Central memory CD8-positive, alpha-beta T cell (primary cell): Measurements from ENCODE around the gene PROCR.
"Not testable (repeated sequence)": the region's sequence is repeated elsewhere in the genome, so short reads cannot be mapped to it uniquely, and the experiment has no call there.

Experiments used
- ATAC-seq: fragments of 150-1000 bp; cut with Tn5 transposase; replicated peaks from 2 replicates; pipeline ENCODE4 v1.10.0; 2022; ENCODE audit warnings: mild to moderate bottlenecking, moderate FRiP score, moderate number of reproducible peaks; ENCODE audit not compliant: poor library complexity, severe bottlenecking; ENCODE audit errors: extremely low read depth
- DNase-seq, 2 donors: peaks; one replicate each; pipeline ENCODE4 v3.0.0; 2021; ENCODE audit warnings: low spot score in 2 of 2
- H3K27ac Mint-ChIP-seq: one replicate; pipeline ENCODE4 v1.8.0; 2022; ENCODE audit warnings: low read depth, mild to moderate bottlenecking, moderate library complexity, mixed read lengths
- H3K27me3 Mint-ChIP-seq: one replicate; pipeline ENCODE4 v1.8.0; 2022; ENCODE audit warnings: mixed read lengths
- H3K36me3 Mint-ChIP-seq: one replicate; pipeline ENCODE4 v1.8.0; 2022; ENCODE audit warnings: mild to moderate bottlenecking, moderate library complexity, mixed read lengths; ENCODE audit not compliant: insufficient read depth
- H3K4me1 Mint-ChIP-seq: one replicate; pipeline ENCODE4 v1.8.0; 2022; ENCODE audit warnings: mixed read lengths
- H3K4me3 Mint-ChIP-seq: one replicate; pipeline ENCODE4 v1.8.0; 2022; ENCODE audit warnings: mild to moderate bottlenecking, moderate library complexity, mixed read lengths
- H3K9me3 Mint-ChIP-seq: one replicate; pipeline ENCODE4 v1.8.0; 2022; ENCODE audit warnings: mixed read lengths

PROCR gene

DNA sequence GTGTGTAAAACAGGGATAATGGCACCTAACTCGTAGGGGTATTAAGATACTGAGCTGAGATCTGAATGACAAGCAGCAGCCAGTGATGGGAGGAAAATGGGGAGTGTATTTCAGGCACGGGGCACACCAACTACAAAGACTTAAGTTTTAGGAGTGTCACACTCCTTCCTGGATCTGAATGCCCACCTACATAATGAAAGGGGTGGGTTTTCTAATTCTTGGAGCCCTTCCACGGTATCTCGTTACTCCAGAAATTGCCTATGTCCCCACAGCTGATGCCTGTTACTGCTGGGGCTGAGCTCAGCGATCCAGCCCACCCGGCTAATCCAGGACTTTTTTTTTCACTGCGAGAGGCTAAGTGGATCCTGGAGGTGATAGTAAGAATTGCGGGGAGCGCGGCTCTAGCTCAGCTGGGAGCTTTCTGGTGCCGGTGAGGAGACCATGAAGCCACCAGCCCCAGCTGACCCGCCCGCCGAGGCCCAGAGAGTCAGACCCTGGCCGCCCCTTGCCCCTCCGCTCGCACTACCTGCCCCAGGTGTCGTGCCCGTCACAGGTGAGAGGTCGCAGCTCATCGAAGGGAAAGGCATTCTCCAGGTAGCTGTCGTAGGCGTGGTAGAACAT lies 25.5 kb upstream of the PROCR start:
- no peak for ATAC-seq
- Mint-ChIP-seq H3K4me3 (peak overlapping the region; percentile 95), H3K36me3 (peaks cover 26% of the 10 kb centered on the region)

DNA sequence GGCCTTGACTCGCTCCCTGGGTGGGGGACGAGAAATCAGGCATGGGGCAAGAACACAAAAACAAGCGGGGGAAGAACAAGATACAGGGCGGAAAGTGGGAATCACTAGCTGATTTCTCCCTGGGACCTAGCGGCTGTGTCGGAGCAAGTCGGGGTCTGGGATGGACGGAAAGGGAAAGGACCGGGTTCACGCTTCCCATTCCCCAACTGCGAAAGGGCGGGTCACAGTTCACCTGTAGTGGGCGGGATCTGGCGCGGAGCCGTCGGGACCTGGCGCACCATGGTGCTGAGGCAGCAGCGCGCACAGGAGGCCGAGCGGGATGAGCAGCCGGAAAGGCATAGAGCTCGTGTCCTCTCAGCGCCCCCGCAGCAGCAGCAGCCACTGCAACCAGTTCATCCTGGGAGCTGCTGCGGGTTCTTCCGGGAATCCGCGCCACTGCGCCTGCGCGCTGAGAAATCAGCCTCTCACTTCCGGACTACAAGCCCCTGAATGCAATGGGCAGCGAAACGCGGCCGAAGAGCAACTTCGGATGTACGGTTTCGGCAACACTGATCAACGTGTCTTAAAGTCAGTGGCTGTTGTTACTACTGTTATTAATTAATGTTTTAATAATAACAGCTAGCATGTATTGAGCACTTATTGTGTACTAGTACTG lies 24.8 kb upstream of the PROCR start, which contains the start of gene EDEM2:
Gene EDEM2 (minus strand): TSS at position 417 of the 655 bp plus-strand sequence. CDS start 78 bp downstream, at position 339.
- Mint-ChIP-seq H3K9me3 (no peaks in the 10 kb centered on the region), H3K27me3 (no peaks in the 10 kb centered on the region), H3K27ac (peak within 1 kb of the TSS; percentile 94), H3K4me1 (peaks cover 31% of the 10 kb centered on the region), H3K4me3 (peak within 1 kb of the TSS; percentile 95), H3K36me3 (peaks cover 21% of the 10 kb centered on the region)
- ATAC-seq (peak; percentile 90), DNase-seq (peak; percentile 85 to 86)

More for the DNA sequence above, 25.5 kb upstream of the PROCR start:
- DNase-seq, result no peak
- H3K27ac Mint-ChIP-seq, result peak overlapping the region; percentile 94
- H3K27me3 Mint-ChIP-seq, result no peaks in the 10 kb centered on the region
- no peaks in the 10 kb centered on the region for H3K9me3 Mint-ChIP-seq
- peaks cover 31% of the 10 kb centered on the region for H3K4me1 Mint-ChIP-seq

DNA sequence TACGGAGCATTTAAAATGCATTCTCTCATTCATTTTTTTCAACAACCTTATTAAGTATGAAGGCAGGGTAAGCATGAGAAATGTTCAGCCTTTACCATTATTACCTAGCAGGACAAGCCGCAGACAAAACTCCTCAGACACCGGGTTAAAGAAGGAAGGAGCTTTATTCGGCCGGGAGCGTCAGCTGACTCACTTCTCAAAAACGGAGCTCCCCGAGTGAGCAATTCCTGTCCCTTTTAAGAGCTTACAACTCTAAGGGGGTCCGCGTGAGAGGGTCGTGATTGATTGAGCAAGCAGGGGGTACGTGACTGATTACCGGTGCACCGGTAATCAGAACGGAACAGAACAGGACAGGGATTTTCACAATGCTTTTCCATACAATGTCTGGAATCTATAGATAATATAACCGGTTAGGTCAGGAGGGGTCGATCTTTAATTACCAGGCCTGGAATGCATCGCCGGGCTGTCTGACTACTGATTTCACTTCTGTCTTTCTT lies 24.2 kb upstream of the PROCR start:
- H3K27me3 Mint-ChIP-seq, DNase-seq, H3K9me3 Mint-ChIP-seq: not testable (repeated sequence)

DNA sequence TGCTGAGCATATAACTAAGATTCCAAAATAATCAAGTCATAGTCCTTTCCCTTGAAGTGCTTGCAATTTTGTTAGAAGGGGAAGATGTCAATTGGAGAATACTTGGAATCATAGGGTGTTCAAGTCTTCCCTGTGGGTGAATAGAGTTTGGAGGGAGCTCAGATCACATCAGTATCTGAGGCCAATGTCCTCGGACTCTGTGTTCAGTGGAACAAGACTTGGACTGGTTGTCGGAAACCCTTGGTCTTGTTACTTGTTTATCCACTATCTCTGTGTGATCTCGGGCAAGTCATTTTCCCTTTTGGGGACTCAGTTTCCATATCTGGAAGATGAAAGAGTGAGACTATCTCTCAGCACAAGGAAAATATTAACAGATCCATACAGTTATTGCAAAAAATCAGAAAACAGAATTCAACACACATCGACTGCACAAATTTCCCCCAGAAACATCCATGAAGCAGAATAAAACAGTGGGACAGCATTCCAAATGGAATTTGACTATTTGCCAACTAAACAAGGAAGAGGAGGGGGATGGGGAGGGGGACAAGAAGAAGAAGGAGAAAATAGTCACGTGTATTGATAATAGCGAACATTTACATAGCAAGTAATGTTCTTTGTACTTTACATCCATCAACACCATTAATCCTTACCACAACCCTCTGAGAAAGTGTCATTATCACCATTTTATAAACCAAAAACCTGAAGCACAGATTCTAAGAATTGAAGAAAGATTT lies 20.9 kb upstream of the PROCR start:
- H3K27me3 Mint-ChIP-seq, result no peaks in the 10 kb centered on the region
- H3K36me3 Mint-ChIP-seq, result peaks cover 7% of the 10 kb centered on the region
- H3K9me3 Mint-ChIP-seq, result no peaks in the 10 kb centered on the region
- ATAC-seq, result no peak
- H3K4me3 Mint-ChIP-seq, result no peak overlapping the region
- H3K4me1 Mint-ChIP-seq, result peaks cover 19% of the 10 kb centered on the region
- no peak for DNase-seq
- no peak overlapping the region for H3K27ac Mint-ChIP-seq

More for the DNA sequence above, 24.2 kb upstream of the PROCR start:
- H3K27ac Mint-ChIP-seq, result peak overlapping the region; percentile 94
- peaks cover 17% of the 10 kb centered on the region for H3K36me3 Mint-ChIP-seq
- ATAC-seq, result peak; percentile 21
- H3K4me3 Mint-ChIP-seq, result peak overlapping the region; percentile 95
- peaks cover 31% of the 10 kb centered on the region for H3K4me1 Mint-ChIP-seq

DNA sequence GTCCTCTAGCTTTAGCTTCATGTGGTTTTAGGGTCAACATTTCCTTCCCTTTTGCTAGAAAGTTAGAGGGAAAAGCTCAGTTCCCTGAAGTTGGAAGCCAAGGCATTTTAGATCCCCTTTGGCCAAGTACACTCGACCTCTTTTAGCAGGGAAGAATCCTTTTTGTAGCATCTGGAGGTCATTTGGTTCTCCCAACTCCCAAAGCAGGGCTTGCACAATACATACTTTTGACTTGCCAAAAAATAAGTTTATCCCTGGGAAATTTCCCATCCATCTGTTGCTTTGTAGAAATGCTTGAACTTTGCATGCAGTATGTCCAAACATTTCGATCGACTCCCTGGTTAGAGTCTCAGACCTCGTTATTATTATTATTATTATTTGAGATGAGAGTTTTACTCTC lies 20.1 kb upstream of the PROCR start:
- H3K4me3 Mint-ChIP-seq, result no peak overlapping the region
- H3K9me3 Mint-ChIP-seq, result no peaks in the 10 kb centered on the region
- ATAC-seq (no peak), DNase-seq (no peak)
- no peak overlapping the region for H3K27ac Mint-ChIP-seq
- peaks cover 6% of the 10 kb centered on the region for H3K36me3 Mint-ChIP-seq
- H3K27me3 Mint-ChIP-seq, result no peaks in the 10 kb centered on the region
- H3K4me1 Mint-ChIP-seq, result peaks cover 12% of the 10 kb centered on the region

DNA sequence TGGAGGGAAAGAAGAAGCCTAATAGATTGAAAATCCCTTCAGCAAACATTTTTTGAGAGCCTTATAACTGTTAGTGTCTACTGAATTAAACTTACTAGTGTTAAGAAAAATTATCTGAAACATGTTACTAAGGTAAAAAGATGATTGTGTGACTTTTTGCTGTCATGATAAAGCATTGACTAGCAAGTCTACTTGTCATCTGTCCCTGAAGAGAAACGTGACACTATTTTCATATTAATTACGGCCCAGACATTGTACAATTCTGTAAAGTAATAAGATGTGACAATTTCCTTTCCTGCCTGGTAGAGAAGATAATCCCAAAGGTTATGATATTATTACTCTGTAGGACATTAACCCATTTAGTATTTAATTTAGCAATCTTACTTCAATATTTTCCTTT lies 15.9 kb upstream of the PROCR start:
- Mint-ChIP-seq H3K27me3 (no peaks in the 10 kb centered on the region), H3K4me1 (no peaks in the 10 kb centered on the region), H3K27ac (no peak overlapping the region), H3K36me3 (no peaks in the 10 kb centered on the region), H3K4me3 (no peak overlapping the region), H3K9me3 (no peaks in the 10 kb centered on the region)
- ATAC-seq (no peak), DNase-seq (no peak)

DNA sequence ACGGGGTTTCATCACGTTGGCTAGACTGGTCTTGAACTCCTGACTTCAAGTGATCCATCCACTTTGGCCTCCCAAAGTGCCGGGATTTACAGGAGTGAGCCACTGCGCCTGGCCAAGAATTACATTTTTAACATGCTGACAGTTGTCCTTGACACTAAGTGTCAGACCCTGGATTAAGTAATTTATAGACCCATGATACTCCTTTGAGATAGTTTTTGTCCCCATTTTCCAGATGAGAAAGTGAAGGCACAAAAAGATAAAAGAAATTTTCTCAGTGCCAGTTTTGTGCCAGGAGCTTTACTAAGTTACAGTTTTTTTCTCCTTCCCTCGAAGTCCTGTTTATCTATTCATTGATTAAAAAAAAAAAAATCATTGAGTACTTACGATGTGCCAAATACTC lies 14.9 kb upstream of the PROCR start:
- DNase-seq (no peak), ATAC-seq (no peak)
- no peak overlapping the region for H3K4me3 Mint-ChIP-seq
- peaks cover 8% of the 10 kb centered on the region for H3K4me1 Mint-ChIP-seq
- H3K36me3 Mint-ChIP-seq, result no peaks in the 10 kb centered on the region
- no peaks in the 10 kb centered on the region for H3K9me3 Mint-ChIP-seq
- H3K27ac Mint-ChIP-seq, result no peak overlapping the region
- H3K27me3 Mint-ChIP-seq, result no peaks in the 10 kb centered on the region

DNA sequence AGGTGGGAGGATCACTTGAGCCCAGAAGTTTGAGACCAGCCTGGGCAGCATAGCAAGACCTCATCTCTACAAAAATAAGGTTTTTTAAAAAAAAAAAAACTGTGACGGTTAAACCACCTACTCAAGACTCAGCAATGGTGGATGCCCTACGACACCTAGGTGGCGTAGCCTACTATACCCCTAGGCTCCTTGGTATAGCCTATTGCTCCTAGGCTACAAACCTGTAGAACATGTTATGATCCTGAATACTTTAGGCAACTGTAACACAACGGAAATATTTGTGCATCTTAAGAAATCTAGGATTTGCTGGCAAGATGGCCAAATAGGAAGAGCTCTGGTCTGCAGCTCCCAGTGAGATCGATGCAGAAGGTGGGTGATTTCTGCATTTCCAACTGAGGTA lies 11.5 kb upstream of the PROCR start:
- DNase-seq, ATAC-seq, H3K27me3 Mint-ChIP-seq, H3K36me3 Mint-ChIP-seq, H3K27ac Mint-ChIP-seq, H3K9me3 Mint-ChIP-seq: not testable (repeated sequence)
- Mint-ChIP-seq H3K4me1 (peaks cover 12% of the 10 kb centered on the region), H3K4me3 (peak overlapping the region; percentile 48)

DNA sequence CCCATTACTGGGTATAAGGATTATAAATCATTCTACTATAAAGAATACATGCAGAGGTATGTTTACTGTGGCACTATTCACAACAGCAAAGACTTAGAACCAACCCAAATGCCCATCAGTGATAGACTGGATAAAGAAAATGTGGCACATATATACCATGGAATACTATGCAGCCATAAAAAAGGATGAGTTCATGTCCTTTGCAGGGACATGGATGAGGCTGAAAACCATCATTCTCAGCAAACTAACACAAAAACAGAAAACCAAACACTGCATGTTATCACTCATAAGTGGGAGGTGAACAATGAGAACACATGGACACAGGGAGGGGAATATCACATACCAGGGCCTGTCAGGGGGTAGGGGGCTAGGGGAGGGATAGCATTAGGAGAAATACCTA lies 7.3 kb upstream of the PROCR start:
- not testable (repeated sequence) for H3K4me3 Mint-ChIP-seq, H3K27me3 Mint-ChIP-seq, ATAC-seq, H3K27ac Mint-ChIP-seq, H3K9me3 Mint-ChIP-seq, H3K36me3 Mint-ChIP-seq, DNase-seq
- H3K4me1 Mint-ChIP-seq, result peaks cover 12% of the 10 kb centered on the region

DNA sequence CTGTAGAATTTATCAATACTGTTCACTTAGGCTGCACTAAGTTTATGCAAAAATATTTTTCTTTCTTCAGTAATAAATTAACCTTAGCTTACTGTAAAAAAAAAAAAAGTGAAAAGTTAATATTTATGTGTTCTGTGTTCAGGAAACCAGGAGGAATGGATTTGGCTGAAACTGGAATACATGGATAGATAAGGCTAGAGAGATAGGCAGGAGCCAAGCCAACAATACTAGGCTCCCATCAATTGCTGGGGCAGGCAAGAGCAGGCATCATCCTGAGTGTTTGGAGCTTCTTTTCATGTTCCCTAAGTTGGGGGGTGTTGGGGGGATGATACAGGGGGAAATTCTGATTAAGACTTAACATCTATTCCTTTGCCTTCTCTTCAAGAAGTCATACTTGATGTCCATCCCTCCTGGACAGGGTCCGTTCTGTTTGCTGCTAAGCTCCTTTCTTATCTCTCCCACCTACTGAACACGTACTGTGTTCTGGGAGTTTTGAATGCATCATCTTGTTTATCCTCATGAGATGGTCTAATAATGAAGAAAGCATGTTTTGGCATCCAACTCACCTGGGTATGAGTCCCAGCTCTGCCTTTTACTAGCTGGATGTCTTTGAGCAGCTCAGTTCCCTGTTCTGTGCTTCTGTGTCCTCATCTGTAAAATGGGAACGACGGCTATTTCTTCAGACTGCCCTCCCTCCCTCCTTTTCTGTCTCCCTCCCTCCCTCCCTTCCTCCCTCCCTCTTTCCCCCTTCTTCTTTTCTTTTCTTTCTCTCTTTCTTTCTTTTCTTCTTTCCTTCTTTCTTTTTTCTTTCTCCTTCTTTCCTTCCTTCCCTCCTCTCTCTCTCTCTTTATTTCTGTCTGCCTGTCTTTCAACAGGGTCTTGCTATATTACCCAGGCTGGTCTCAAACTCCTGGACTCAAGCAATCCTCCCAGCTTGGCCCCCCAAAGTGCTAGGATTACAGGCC lies 6.4 kb upstream of the PROCR start:
- Mint-ChIP-seq H3K36me3 (no peaks in the 10 kb centered on the region), H3K4me3 (no peak overlapping the region), H3K9me3 (no peaks in the 10 kb centered on the region), H3K4me1 (peaks cover 12% of the 10 kb centered on the region), H3K27ac (no peak overlapping the region), H3K27me3 (no peaks in the 10 kb centered on the region)
- no peak for ATAC-seq
- DNase-seq, result no peak

DNA sequence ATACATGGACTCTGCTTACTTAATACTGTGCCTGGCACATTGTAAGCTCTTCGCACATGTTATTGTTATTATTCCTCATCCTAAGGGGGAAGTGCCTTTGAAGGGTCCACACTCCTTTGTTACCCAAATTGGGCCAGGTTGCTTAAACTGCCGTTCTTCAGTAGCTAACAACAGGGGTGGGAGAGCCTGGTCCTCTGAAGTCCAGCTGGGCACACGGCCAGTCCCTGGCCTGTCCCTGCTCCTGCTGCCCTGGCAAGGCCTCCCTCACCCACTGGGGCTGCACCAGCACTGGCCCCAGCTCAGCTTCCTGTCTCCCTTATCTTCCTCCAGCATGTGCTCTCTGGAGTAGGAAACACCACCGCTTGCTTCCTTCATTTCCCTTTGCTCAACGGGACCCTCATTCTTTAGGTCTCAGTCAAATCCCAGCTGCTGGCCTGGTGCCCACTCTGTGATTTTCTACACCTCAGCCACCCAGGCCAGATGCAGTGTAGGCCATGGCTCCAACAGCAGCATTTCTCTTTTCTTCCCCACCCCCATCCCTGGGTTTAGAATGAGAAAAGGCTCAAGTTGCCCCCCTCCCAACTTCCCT lies 5.5 kb upstream of the PROCR start:
- Mint-ChIP-seq H3K4me1 (peaks cover 10% of the 10 kb centered on the region), H3K36me3 (no peaks in the 10 kb centered on the region), H3K27ac (no peak overlapping the region), H3K4me3 (no peak overlapping the region), H3K9me3 (no peaks in the 10 kb centered on the region), H3K27me3 (no peaks in the 10 kb centered on the region)
- DNase-seq, result no peak
- no peak for ATAC-seq

DNA sequence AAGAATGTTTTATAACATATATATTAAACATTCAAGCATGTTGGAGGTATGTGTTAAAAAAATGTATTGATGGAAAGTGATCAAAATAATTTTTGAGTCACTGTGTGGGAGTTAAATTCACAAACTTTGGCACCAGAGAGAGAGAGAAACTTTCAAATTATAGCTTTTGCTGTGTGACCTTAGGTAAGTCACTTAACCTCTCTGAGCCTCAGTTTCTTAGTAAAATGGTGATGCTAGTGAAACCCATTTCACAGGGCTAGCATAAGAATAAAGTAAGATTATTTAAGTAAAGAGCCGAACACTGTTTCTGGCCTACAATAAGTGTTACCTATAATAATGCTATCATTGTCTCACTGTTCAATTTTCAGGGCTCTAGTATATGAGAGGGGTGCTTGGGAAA lies 4.1 kb upstream of the PROCR start:
- ATAC-seq (no peak), DNase-seq (no peak)
- Mint-ChIP-seq H3K4me1 (peaks cover 13% of the 10 kb centered on the region), H3K27me3 (no peaks in the 10 kb centered on the region), H3K36me3 (peaks cover 1% of the 10 kb centered on the region), H3K27ac (no peak overlapping the region), H3K9me3 (no peaks in the 10 kb centered on the region), H3K4me3 (no peak overlapping the region)
